ENCODE measurements around the gene SFRP5.

SFRP5 gene

GRCh38 chr10:97759946-97760345 is 11.9 kb downstream of the SFRP5 start:
- H3K79me2 ChIP-seq (ENCODE audit: insufficient read depth, low read depth) = no peaks in the 10 kb centered on the region
- H3K9ac ChIP-seq = no peak overlapping the region
- H3K36me3 ChIP-seq (ENCODE audit: insufficient read depth) = no peaks in the 10 kb centered on the region
- no peaks in the 10 kb centered on the region for H3K27me3 ChIP-seq (ENCODE audit: insufficient read depth, low read depth)
- H3K4me1 ChIP-seq (ENCODE audit: low read depth, poor library complexity, severe bottlenecking) = peaks cover 3% of the 10 kb centered on the region
- no peak overlapping the region for H3K4me3 ChIP-seq (IDR thresholded peaks at IDR 0.05; ENCODE audit: insufficient read depth, low read depth, low read length)
- no peak overlapping the region for H3K27ac ChIP-seq
- H2AFZ ChIP-seq (ENCODE audit: low read depth) = no peak overlapping the region
- H4K20me1 ChIP-seq (ENCODE audit: insufficient read depth) = no peaks in the 10 kb centered on the region
- no peak overlapping the region for H3K4me2 ChIP-seq
- TF ChIP-seq CTCF (conservative IDR thresholded peaks at IDR 0.05; ENCODE audit: low read depth, low read length) = no peak

GRCh38 chr10:97759158-97759887 is 12.5 kb downstream of the SFRP5 start:
- Histone ChIP-seq H3K4me1 (ENCODE audit: low read depth, poor library complexity, severe bottlenecking) (no peaks in the 10 kb centered on the region), H4K20me1 (ENCODE audit: insufficient read depth) (no peaks in the 10 kb centered on the region)
- TF ChIP-seq CTCF (conservative IDR thresholded peaks at IDR 0.05; ENCODE audit: low read depth, low read length) = peak; percentile 79

GRCh38 chr10:97757471-97757870 is 14.3 kb downstream of the SFRP5 start:
- H3K36me3 ChIP-seq (ENCODE audit: insufficient read depth) = no peaks in the 10 kb centered on the region
- H3K79me2 ChIP-seq (ENCODE audit: insufficient read depth, low read depth) = no peaks in the 10 kb centered on the region
- H3K4me3 ChIP-seq (IDR thresholded peaks at IDR 0.05; ENCODE audit: insufficient read depth, low read depth, low read length) = no peak overlapping the region
- no peaks in the 10 kb centered on the region for H3K27me3 ChIP-seq (ENCODE audit: insufficient read depth, low read depth)
- H3K27ac ChIP-seq = no peak overlapping the region
- no peak for TF ChIP-seq CTCF (conservative IDR thresholded peaks at IDR 0.05; ENCODE audit: low read depth, low read length)
- H3K9ac ChIP-seq = no peak overlapping the region
- H3K4me1 ChIP-seq (ENCODE audit: low read depth, poor library complexity, severe bottlenecking) = no peaks in the 10 kb centered on the region
- no peaks in the 10 kb centered on the region for H4K20me1 ChIP-seq (ENCODE audit: insufficient read depth)
- no peak overlapping the region for H2AFZ ChIP-seq (ENCODE audit: low read depth)
- no peak overlapping the region for H3K4me2 ChIP-seq

More at GRCh38 chr10:97759158-97759887, 12.5 kb downstream of the SFRP5 start:
- no peak overlapping the region for H3K4me3 ChIP-seq (IDR thresholded peaks at IDR 0.05; ENCODE audit: insufficient read depth, low read depth, low read length)
- no peaks in the 10 kb centered on the region for H3K36me3 ChIP-seq (ENCODE audit: insufficient read depth)
- H3K27me3 ChIP-seq (ENCODE audit: insufficient read depth, low read depth) = no peaks in the 10 kb centered on the region
- no peak overlapping the region for H3K4me2 ChIP-seq
- H3K27ac ChIP-seq = no peak overlapping the region
- no peak overlapping the region for H3K9ac ChIP-seq
- no peak overlapping the region for H2AFZ ChIP-seq (ENCODE audit: low read depth)
- no peaks in the 10 kb centered on the region for H3K79me2 ChIP-seq (ENCODE audit: insufficient read depth, low read depth)

- H3K9ac ChIP-seq = no peak overlapping the region
- H3K27me3 ChIP-seq (ENCODE audit: insufficient read depth, low read depth) = no peaks in the 10 kb centered on the region
- no peak overlapping the region for H3K27ac ChIP-seq
- H4K20me1 ChIP-seq (ENCODE audit: insufficient read depth) = no peaks in the 10 kb centered on the region
- no peaks in the 10 kb centered on the region for H3K79me2 ChIP-seq (ENCODE audit: insufficient read depth, low read depth)
- no peaks in the 10 kb centered on the region for H3K36me3 ChIP-seq (ENCODE audit: insufficient read depth)
- H3K4me2 ChIP-seq = no peak overlapping the region
- no peak overlapping the region for H3K4me3 ChIP-seq (IDR thresholded peaks at IDR 0.05; ENCODE audit: insufficient read depth, low read depth, low read length)
- H3K4me1 ChIP-seq (ENCODE audit: low read depth, poor library complexity, severe bottlenecking) = no peaks in the 10 kb centered on the region
- no peak overlapping the region for H2AFZ ChIP-seq (ENCODE audit: low read depth)
- TF ChIP-seq CTCF (conservative IDR thresholded peaks at IDR 0.05; ENCODE audit: low read depth, low read length) = no peak
Observed at GRCh38 chr10:97755718-97756117, 16.1 kb downstream of the SFRP5 start.

Data from KMS-11 (cell line).